BLaER1 treated with 17β-estradiol and CSF1 and Interleukin-3, amounts not matched to agents 10 nM and 100 nM (cell line): Measurements from ENCODE around the gene ASB16.
A peak's percentile ranks its signal among the peaks of the same experiment; 100 is the strongest.

Source experiments
- H3K27ac ChIP-seq, 11 experiments: shearing (Covaris generic); formaldehyde crosslinking; 2 replicates each; pipeline ENCODE4 v1.8.1; 2022
- H3K27me3 ChIP-seq, 11 experiments: shearing (Covaris generic); formaldehyde crosslinking; 2 replicates each; pipeline ENCODE4 v1.8.1; 2022
- H3K36me3 ChIP-seq, 11 experiments: shearing (Covaris generic); formaldehyde crosslinking; 2 replicates each; pipeline ENCODE4 v1.8.1; 2022
- H3K4me1 ChIP-seq, 10 experiments: shearing (Covaris generic); formaldehyde crosslinking; 2 replicates each; pipeline ENCODE4 v1.8.1; 2022
- H3K4me2 ChIP-seq, 11 experiments: shearing (Covaris generic); formaldehyde crosslinking; 2 replicates each; pipeline ENCODE4 v1.8.1; 2022
- H3K4me3 ChIP-seq, 10 experiments: shearing (Covaris generic); formaldehyde crosslinking; 2 replicates each; pipeline ENCODE4 v1.8.1; 2022
- H3K9ac ChIP-seq, 11 experiments: shearing (Covaris generic); formaldehyde crosslinking; 2 replicates each; pipeline ENCODE4 v1.8.1; 2022
- H3K9me3 ChIP-seq, 11 experiments: shearing (Covaris generic); formaldehyde crosslinking; replicated peaks in 1 of 11; 2 replicates each; pipeline ENCODE4 v1.8.1; 2022
- H4K20me1 ChIP-seq, 11 experiments: shearing (Covaris generic); formaldehyde crosslinking; 2 replicates each; pipeline ENCODE4 v1.8.1; 2022
- Cebpa-rat ChIP-seq, 11 experiments: shearing (Covaris generic); IDR thresholded peaks; 2 replicates each; pipeline ENCODE4 v1.8.1; 2022

Gene ASB16

GRCh38 chr17:44177640-44178039, 7.1 kb downstream of the ASB16 start:
- peaks cover 0 to 43% (median 28%) of the 10 kb centered on the region in 11 experiments; a peak in 17 of 22 replicates for H4K20me1 ChIP-seq
- H3K27ac ChIP-seq, result no peak overlapping the region
- no peak overlapping the region for H3K9ac ChIP-seq
- no peaks in the 10 kb centered on the region for H3K27me3 ChIP-seq
- no peaks in the 10 kb centered on the region for H3K9me3 ChIP-seq
- H3K4me3 ChIP-seq, result no peak overlapping the region
- H3K36me3 ChIP-seq, result peaks cover 55 to 78% (median 62%) of the 10 kb centered on the region in 11 experiments
- H3K4me1 ChIP-seq, result peaks cover 0 to 3% (median 0%) of the 10 kb centered on the region in 10 experiments; a peak in 2 of 20 replicates
- no peak overlapping the region for H3K4me2 ChIP-seq
- no peak for TF ChIP-seq Cebpa-rat (IDR thresholded peaks at IDR 0.05)

GRCh38 chr17:44178133-44178532, 7.6 kb downstream of the ASB16 start:
- Histone ChIP-seq H3K9ac (no peak overlapping the region), H3K27me3 (no peaks in the 10 kb centered on the region), H3K36me3 (peaks cover 60 to 82% (median 67%) of the 10 kb centered on the region in 11 experiments), H3K4me2 (no peak overlapping the region), H3K9me3 (no peaks in the 10 kb centered on the region), H4K20me1 (peaks cover 0 to 48% (median 33%) of the 10 kb centered on the region in 11 experiments; a peak in 17 of 22 replicates), H3K4me1 (peaks cover 0 to 8% (median under 1%) of the 10 kb centered on the region in 10 experiments; a peak in 7 of 20 replicates), H3K27ac (no peak overlapping the region), H3K4me3 (no peak overlapping the region)
- TF ChIP-seq Cebpa-rat (IDR thresholded peaks at IDR 0.05), result no peak

DNA sequence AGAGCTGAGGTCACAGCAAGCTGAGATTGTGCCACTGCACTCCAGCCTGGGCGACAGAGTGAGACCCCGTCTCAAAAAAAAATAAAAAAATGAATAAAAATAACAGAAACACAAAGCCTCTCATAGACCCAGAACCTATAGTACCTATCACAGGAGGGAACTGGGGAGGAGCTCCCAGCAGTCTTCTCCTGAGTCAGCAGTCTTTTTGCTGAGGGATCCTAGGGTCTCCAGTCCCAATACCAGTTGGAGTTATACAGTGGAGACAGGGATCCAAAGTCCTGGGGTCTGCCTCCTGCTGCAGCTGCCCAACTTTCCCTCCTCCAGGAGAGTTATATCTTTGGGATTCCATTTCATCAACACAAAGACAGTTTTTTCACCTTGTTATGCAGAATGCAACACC, 12.5 kb downstream of the ASB16 start:
- peak overlapping the region in 5 of 11 experiments; percentile 10 to 90 (median 41); a peak in 5 of 22 replicates for H3K9ac ChIP-seq
- peak overlapping the region in 1 of 11 experiments; percentile 6; a peak in 1 of 22 replicates for H3K4me2 ChIP-seq
- no peak overlapping the region for H3K27ac ChIP-seq
- H3K4me1 ChIP-seq, result peaks cover 24 to 43% (median 34%) of the 10 kb centered on the region in 10 experiments
- TF ChIP-seq Cebpa-rat (IDR thresholded peaks at IDR 0.05), result no peak
- H3K4me3 ChIP-seq, result no peak overlapping the region
- H3K36me3 ChIP-seq, result peaks cover 34 to 53% (median 43%) of the 10 kb centered on the region in 11 experiments
- no peaks in the 10 kb centered on the region for H3K27me3 ChIP-seq
- peaks cover 3 to 53% (median 45%) of the 10 kb centered on the region in 11 experiments; a peak in 20 of 22 replicates for H4K20me1 ChIP-seq
- no peaks in the 10 kb centered on the region for H3K9me3 ChIP-seq

GRCh38 chr17:44184212-44184810, 13.8 kb downstream of the ASB16 start:
- peak in 4 of 11 experiments; percentile 24 to 86 (median 61); a peak in 5 of 22 replicates for TF ChIP-seq Cebpa-rat (IDR thresholded peaks at IDR 0.05)
- 0 out of 22 replicates have a peak overlapping the region, but pooled peaks of 1 of the 11 experiments have one; percentile 4 for H3K27ac ChIP-seq
- no peaks in the 10 kb centered on the region for H3K27me3 ChIP-seq
- peak overlapping the region; percentile 85 to 95 (median 90) for H3K4me2 ChIP-seq
- H3K4me1 ChIP-seq, result peaks cover 37 to 51% (median 44%) of the 10 kb centered on the region in 10 experiments
- H3K9me3 ChIP-seq, result no peaks in the 10 kb centered on the region
- peaks cover 28 to 53% (median 38%) of the 10 kb centered on the region in 11 experiments for H3K36me3 ChIP-seq
- H3K9ac ChIP-seq, result peak overlapping the region in 9 of 11 experiments; percentile 71 to 97 (median 92); a peak in 15 of 22 replicates
- peak overlapping the region in 5 of 10 experiments; percentile 88 to 99 (median 91); a peak in 5 of 20 replicates for H3K4me3 ChIP-seq
- H4K20me1 ChIP-seq, result peaks cover 3 to 45% (median 41%) of the 10 kb centered on the region in 11 experiments; a peak in 20 of 22 replicates

GRCh38 chr17:44186307-44187130, 16.0 kb downstream of the ASB16 start, which contains the start of gene TMUB2:
TMUB2 (plus strand) TSS chr17:44186972; CDS start chr17:44187709, 737 bp downstream.
- H3K9ac ChIP-seq, result peak within 1 kb of the TSS; percentile 87 to 97 (median 92)
- peaks cover 40 to 51% (median 44%) of the 10 kb centered on the region in 10 experiments for H3K4me1 ChIP-seq
- peaks cover 3 to 55% (median 46%) of the 10 kb centered on the region in 11 experiments; a peak in 20 of 22 replicates for H4K20me1 ChIP-seq
- no peaks in the 10 kb centered on the region for H3K9me3 ChIP-seq
- H3K4me3 ChIP-seq, result peak within 1 kb of the TSS; percentile 87 to 99 (median 91)
- peak within 1 kb of the TSS; percentile 89 to 98 (median 95) for H3K27ac ChIP-seq
- peaks cover 47 to 70% (median 52%) of the 10 kb centered on the region in 11 experiments for H3K36me3 ChIP-seq
- peak within 1 kb of the TSS; percentile 85 to 100 (median 92) for H3K4me2 ChIP-seq
- TF ChIP-seq Cebpa-rat (IDR thresholded peaks at IDR 0.05), result peak in 5 of 11 experiments; percentile 21 to 62 (median 32); a peak in 5 of 22 replicates
- H3K27me3 ChIP-seq, result no peaks in the 10 kb centered on the region

DNA sequence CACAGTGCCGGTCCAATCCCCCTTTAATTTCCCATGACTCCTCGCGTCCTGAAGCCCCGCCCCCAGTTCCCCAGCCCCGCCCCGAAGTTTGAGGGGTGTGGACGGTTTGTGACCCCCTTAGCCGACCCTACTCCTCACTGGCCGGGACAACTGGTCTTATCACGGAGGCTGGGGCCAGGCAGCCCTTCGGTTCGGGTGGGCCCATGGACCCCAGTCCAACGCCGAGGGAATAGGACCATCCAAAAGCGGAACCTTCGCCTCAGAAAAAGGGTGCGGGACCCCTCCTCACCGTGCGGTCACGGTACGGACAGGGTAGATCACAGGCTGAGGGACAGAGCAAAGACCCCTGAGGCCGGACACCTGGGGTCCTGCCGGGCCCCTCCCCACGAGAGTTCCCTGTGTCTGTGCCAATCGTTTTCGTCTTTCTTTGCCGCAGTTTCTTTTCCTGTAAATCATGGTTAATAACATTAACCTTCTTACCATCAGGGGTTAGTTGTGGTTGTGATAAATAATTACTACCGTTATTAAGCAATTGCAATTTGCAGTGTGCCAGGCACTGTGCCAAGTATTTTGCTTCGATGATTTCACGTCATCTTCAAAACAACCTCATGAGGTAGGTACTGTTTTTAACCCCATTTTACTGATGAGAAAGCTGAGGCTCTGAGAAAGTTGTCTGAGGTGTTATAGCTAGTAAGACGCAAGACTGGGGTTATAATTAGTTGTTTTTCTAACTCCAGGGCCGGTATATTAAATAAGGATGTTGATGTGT, 16.8 kb downstream of the ASB16 start:
- peak overlapping the region; percentile 89 to 98 (median 95) for H3K27ac ChIP-seq
- peaks cover 3 to 60% (median 46%) of the 10 kb centered on the region in 11 experiments; a peak in 20 of 22 replicates for H4K20me1 ChIP-seq
- TF ChIP-seq Cebpa-rat (IDR thresholded peaks at IDR 0.05), result no peak

DNA sequence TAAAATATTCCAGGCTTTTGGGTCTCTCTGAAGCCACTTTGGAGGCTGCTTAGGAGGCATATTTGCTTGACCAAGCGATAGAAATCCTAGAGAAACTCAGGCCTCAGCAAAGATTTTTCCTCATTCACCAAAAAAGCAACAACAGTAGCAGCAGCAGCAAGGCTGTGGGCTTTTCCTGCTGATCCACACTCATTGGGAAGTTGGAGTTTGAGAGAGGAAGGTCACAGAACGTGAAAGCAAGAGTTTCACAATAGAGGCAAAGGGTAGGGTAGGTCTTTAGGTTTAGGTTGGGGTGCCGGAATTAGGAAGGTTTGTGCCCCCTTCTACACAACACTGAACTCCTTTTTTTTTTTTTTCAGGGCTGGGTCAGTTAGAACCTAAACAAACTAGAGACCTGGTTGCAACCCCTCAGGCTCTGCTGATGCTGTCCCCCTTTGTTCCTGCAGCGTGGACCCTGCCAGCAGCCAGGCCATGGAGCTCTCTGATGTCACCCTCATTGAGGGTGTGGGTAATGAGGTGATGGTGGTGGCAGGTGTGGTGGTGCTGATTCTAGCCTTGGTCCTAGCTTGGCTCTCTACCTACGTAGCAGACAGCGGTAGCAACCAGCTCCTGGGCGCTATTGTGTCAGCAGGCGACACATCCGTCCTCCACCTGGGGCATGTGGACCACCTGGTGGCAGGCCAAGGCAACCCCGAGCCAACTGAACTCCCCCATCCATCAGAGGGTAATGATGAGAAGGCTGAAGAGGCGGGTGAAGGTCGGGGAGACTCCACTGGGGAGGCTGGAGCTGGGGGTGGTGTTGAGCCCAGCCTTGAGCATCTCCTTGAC, 18.3 kb downstream of the ASB16 start:
- TF ChIP-seq Cebpa-rat (IDR thresholded peaks at IDR 0.05), result no peak
- Histone ChIP-seq H3K4me2 (peak overlapping the region; percentile 73 to 100 (median 91)), H3K9ac (peak overlapping the region; percentile 87 to 97 (median 92); a peak in 21 of 22 replicates), H3K4me3 (peak overlapping the region in 9 of 10 experiments; percentile 87 to 99 (median 91); a peak in 10 of 20 replicates), H3K4me1 (peaks cover 35 to 64% (median 46%) of the 10 kb centered on the region in 10 experiments), H3K36me3 (peaks cover 46 to 70% (median 54%) of the 10 kb centered on the region in 11 experiments), H3K9me3 (no peaks in the 10 kb centered on the region), H3K27me3 (no peaks in the 10 kb centered on the region), H3K27ac (peak overlapping the region in 7 of 11 experiments; percentile 30 to 98 (median 95); a peak in 5 of 22 replicates), H4K20me1 (peaks cover 3 to 60% (median 46%) of the 10 kb centered on the region in 11 experiments; a peak in 21 of 22 replicates)

More for the DNA sequence above, 16.8 kb downstream of the ASB16 start:
- Histone ChIP-seq H3K36me3 (peaks cover 42 to 70% (median 52%) of the 10 kb centered on the region in 11 experiments), H3K9me3 (no peaks in the 10 kb centered on the region), H3K27me3 (no peaks in the 10 kb centered on the region), H3K4me2 (peak overlapping the region; percentile 73 to 100 (median 91)), H3K9ac (peak overlapping the region; percentile 87 to 97 (median 92)), H3K4me3 (peak overlapping the region; percentile 87 to 99 (median 91)), H3K4me1 (peaks cover 40 to 52% (median 47%) of the 10 kb centered on the region in 10 experiments)
